ENCODE data around the gene SLC25A30. TPM values are rescaled to one million over a fixed set of nuclear protein-coding genes. Genes with fewer than 3 reads are reported as not detected.

Gene SLC25A30
- 1 to 10 TPM; 9.2 TPM for total RNA-seq

- H3K4me3 ChIP-seq, result peak within 1 kb of the TSS; percentile 56
- TF ChIP-seq CTCF (IDR thresholded peaks at IDR 0.05), result no peak
- peak within 1 kb of the TSS; percentile 83 for H3K27ac ChIP-seq
- no peaks in the 10 kb centered on the region for H3K4me1 ChIP-seq
- H3K9me3 ChIP-seq, result no peaks in the 10 kb centered on the region
- intact Hi-C loops (cut with DNase I), result loop anchor here (5.0 kb wide), 1 partner anchor 49 kb away; no protein-coding TSS in a partner anchor
- no peaks in the 10 kb centered on the region for H3K36me3 ChIP-seq
- no peaks in the 10 kb centered on the region for H3K27me3 ChIP-seq
- peak within 1 kb of the TSS; percentile 76 to 79 for H3K9ac ChIP-seq (ENCODE audit: low read depth in 2 of 2, low read length in 2 of 2)
- DNase-seq, result peak; percentile 98
Measured at GRCh38 chr13:45417790-45418534, at the start of gene SLC25A30. Gene SLC25A30 (minus strand): TSS chr13:45418373. CDS start chr13:45411425, 6,948 bp downstream.

- peak overlapping the region; percentile 97 for H3K27ac ChIP-seq
- H3K9ac ChIP-seq (ENCODE audit: low read depth in 2 of 2, low read length in 2 of 2), result peak overlapping the region in 1 of 2 donors; percentile 99
- H3K4me1 ChIP-seq, result peaks cover 16% of the 10 kb centered on the region
- TF ChIP-seq CTCF (IDR thresholded peaks at IDR 0.05), result no peak
- no peak for DNase-seq
- H3K9me3 ChIP-seq, result no peaks in the 10 kb centered on the region
- intact Hi-C loops (cut with DNase I), result loop anchor here (5.0 kb wide), 1 partner anchor 49 kb away; the partner anchor contains the start of gene SLC25A30
- H3K4me3 ChIP-seq, result peak overlapping the region; percentile 99
- H3K36me3 ChIP-seq, result no peaks in the 10 kb centered on the region
- no peaks in the 10 kb centered on the region for H3K27me3 ChIP-seq
Measured at GRCh38 chr13:45466359-45466758, 48.2 kb upstream of the SLC25A30 start.

GRCh38 chr13:45464687-45465453, 46.7 kb upstream of the SLC25A30 start, which contains the start of gene COG3:
Gene COG3 (plus strand): TSS chr13:45464939. CDS start chr13:45465037, 98 bp downstream.
- DNase-seq, result peak; percentile 97
- Histone ChIP-seq H3K4me3 (peak within 1 kb of the TSS; percentile 99), H3K9me3 (no peaks in the 10 kb centered on the region), H3K4me1 (peaks cover 16% of the 10 kb centered on the region), H3K36me3 (no peaks in the 10 kb centered on the region), H3K27me3 (no peaks in the 10 kb centered on the region), H3K9ac (ENCODE audit: low read depth in 2 of 2, low read length in 2 of 2) (peak within 1 kb of the TSS; percentile 97 to 99), H3K27ac (peak within 1 kb of the TSS; percentile 97)
- intact Hi-C loops (cut with DNase I), result loop anchor here (5.0 kb wide), 1 partner anchor 48 kb away; the partner anchor contains the start of gene SLC25A30
- peak; percentile 49 for TF ChIP-seq CTCF (IDR thresholded peaks at IDR 0.05)

- peaks cover 16% of the 10 kb centered on the region for H3K4me1 ChIP-seq
- intact Hi-C loops (cut with DNase I), result no loop called here
- no peak for TF ChIP-seq CTCF (IDR thresholded peaks at IDR 0.05)
Measured at GRCh38 chr13:45464141-45464686, 46.0 kb upstream of the SLC25A30 start.

More at GRCh38 chr13:45464141-45464686, 46.0 kb upstream of the SLC25A30 start:
- H3K9me3 ChIP-seq, result no peaks in the 10 kb centered on the region
- peak overlapping the region; percentile 99 for H3K4me3 ChIP-seq
- H3K27ac ChIP-seq, result peak overlapping the region; percentile 97
- H3K27me3 ChIP-seq, result no peaks in the 10 kb centered on the region
- no peaks in the 10 kb centered on the region for H3K36me3 ChIP-seq
- H3K9ac ChIP-seq (ENCODE audit: low read depth in 2 of 2, low read length in 2 of 2), result peak overlapping the region in 1 of 2 donors; percentile 26
- peak; percentile 27 for DNase-seq
